Fibroblast of villous mesenchyme (primary cell): Measurements from ENCODE around the gene C5orf15. TPM values are rescaled to one million over a fixed set of nuclear protein-coding genes. Genes with fewer than 3 reads are reported as not detected.
A peak's percentile ranks its signal among the peaks of the same experiment; 100 is the strongest.

Source experiments
- DNase-seq: peaks from one replicate; pipeline ENCODE4 v3.0.0-alpha.2; 2010; ENCODE audit warnings: low read depth
- H3K4me3 ChIP-seq: 2 replicates; pipeline ENCODE4 v1.5.1; 2011; ENCODE audit warnings: low read depth, mild to moderate bottlenecking, low read length
- CTCF ChIP-seq: IDR thresholded peaks from 2 replicates; pipeline ENCODE4 v1.5.1; 2012; ENCODE audit warnings: low read depth, mild to moderate bottlenecking, low read length; ENCODE audit not compliant: insufficient read depth
- total RNA-seq: library from RNA; depleted of rRNA; stranded (reverse); fragments of >200 nt; gene quantifications from 2 replicates; pipeline ENCODE4 v1.2.3, GENCODE V29; 2012

Gene C5orf15
- total RNA-seq, 1 donor: 103 TPM

DNA sequence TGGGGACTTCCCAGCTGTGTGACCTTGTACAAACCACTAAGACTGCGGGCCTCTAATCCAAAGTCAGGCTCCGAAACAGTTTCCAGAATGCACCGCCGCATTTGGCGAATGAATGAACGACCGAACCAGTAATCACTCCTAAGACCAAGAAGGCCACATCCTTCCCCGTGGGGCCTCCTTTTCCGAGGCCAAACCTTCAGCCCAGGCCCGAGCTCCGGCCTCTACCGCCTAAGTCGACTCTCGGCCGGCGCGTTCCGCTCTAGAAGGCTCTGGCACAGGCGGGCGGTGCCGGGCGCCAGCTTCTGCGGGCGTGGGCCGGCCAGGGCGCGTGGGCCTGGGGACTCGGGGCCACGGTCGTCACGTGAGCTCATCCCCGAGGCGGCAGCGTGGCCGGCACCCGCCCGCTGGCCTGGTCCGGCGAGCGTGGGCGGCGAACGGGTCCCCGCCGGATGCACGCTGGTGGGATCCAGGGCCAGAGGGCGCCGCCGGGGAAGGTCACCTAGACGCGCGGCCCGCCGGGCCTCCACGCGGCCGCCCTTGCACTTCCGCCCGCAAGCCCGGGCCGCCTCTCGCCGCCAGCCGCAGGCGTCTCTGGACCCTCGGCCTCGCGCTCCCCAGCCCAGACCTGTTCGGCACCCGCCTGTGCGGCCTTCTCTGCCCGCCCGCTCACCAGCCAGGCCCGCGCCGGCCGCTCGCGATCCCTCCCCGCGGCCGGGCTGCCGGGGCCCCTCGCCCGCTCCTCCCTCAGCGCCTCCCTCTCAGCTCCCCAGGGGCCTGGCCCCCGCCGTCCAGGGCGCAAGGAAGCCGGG, 35.6 kb upstream of the C5orf15 start:
- peak; percentile 49 for DNase-seq
- H3K4me3 ChIP-seq: peak overlapping the region; percentile 77
- TF ChIP-seq CTCF: no peak

DNA sequence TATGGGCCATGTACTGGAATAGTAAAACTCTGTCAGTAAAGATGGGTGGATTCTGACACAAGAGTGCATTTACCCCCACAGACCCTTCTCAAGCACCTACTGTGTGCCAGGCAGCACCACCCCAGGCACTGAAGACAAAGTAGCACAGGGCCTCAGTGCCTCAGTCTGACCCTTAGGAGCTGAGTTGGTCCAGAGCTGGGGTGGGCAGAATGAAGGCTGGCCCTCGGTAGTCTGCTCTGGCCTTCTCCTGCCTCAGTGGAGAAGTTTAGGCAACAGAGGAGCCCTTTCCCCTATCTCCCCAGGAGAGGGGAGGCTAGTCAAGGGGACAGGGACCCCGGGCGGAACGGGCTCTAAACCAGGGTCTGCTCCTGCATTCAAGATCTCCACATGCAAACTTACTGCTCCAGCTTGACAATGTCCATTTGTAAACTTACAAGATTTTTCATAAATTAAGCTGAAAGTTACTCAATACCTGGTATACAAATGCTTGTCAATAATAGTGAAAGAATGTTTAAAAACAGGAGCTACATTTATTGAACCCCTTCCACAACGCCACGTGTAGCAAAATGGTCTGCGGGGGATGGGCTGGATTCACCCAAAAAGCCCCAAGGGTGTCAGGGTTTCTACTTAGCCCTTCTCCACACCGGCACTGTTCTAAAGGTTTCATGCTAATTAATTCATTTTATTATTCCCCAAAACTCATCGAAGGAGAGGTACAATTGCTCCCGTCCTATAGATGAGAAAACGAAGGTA, 34.8 kb upstream of the C5orf15 start:
- peak overlapping the region; percentile 77 for H3K4me3 ChIP-seq
- no peak for TF ChIP-seq CTCF
- DNase-seq: no peak

DNA sequence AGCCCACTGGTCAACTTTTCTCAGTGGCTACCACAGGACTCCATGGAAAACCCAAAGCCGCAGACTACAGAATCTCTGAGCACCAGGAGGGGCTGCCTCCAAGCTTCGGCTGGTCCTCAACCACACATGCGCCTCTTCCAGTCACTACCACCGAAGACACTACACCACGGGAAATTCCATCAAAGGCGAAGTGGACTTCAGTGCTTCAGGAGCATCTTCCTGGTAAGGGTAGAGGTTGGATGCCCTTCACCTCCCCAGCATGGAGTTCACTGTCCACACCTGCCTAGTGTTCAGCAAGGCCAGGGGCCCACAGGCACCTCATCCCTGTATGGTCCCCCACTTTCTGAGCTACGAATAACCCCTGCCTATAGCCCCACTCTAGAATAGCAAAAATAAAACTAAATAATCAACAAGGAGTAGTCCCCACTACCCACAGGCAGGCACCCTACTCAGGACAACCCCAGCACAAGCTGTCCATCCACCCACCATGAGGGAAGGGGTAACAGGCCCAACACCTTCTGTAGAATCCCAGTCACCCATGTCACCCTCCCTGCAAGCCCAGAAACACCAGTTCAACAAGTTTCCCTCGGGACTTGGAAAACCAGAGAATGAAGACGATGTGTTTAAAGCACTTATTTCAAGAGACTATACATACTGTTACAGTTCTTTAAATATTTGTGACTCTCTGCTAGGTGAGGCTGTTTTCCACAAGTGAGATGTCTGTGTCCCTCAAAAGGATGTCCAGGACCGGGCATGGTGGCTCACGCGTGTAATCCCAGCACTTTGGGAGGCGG, 33.7 kb upstream of the C5orf15 start:
- no peak for TF ChIP-seq CTCF
- no peak overlapping the region for H3K4me3 ChIP-seq
- DNase-seq: no peak

DNA sequence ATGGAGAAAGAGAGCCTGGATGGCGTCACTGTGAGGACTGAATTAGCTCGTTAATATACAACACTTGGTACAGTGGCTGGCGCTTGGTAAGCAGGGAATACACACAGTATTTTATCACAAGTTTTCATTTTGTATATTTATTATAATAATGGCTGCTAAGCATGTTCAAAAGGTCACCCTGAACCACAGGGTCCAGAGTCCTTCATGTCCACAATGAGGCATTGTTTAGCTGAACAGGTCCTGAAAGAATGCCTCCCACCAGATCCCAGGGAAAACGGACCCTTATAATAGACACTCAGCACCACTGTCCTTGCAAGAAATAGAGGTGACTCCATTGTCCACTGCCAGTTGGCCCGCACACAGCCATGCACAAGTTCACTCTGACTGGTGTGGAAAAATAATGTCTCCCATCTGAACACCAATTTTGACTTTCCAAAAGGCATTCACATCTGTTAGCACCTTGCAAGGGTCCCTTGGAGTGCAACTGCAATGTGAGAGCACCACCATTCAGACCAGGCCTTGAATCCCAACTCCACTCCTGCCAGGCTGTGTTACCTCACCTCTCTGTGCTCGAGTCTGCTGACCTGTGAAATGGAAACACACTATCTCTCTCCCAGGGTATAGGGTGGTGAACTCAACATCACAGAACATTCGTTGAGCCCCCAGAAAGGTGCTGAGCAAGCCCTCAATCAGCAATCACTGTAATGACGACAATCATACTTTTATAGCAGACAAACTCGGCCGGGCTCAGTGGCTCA, 32.5 kb upstream of the C5orf15 start:
- H3K4me3 ChIP-seq: no peak overlapping the region
- DNase-seq: no peak
- TF ChIP-seq CTCF: no peak

- DNase-seq: no peak
- TF ChIP-seq CTCF: no peak
- H3K4me3 ChIP-seq: no peak overlapping the region
These were observed 31.7 kb upstream of the C5orf15 start for GRCh38 chr5:134000091-134000511.

- H3K4me3 ChIP-seq: no peak overlapping the region
- DNase-seq: no peak
- no peak for TF ChIP-seq CTCF
These were observed 30.4 kb upstream of the C5orf15 start for GRCh38 chr5:133998807-133999206.
